Stimulated activated CD8-positive, alpha-beta memory T cell treated with anti-CD3 and anti-CD28 coated beads, Interleukin-4, amount 100 ng/mL, for 24 hours (primary cell): ENCODE results near the gene SPIN1.
"Not testable (repeated sequence)": the region's sequence is repeated elsewhere in the genome, so short reads cannot be mapped to it uniquely, and the experiment has no call there.

Source experiments
- DNase-seq: peaks from one replicate; pipeline ENCODE4 v3.0.0-alpha.2; 2020; ENCODE audit warnings: low read depth

Gene SPIN1

GRCh38 chr9:88388203-88388885 is at the start of gene SPIN1:
Gene SPIN1, plus strand, starts transcription at chr9:88388444. Its CDS starts 38,096 bp downstream, at chr9:88426540.
- DNase-seq, result peak; percentile 80

GRCh38 chr9:88339317-88339716 is 48.9 kb upstream of the SPIN1 start:
- no peak for DNase-seq

- DNase-seq, result no peak
These were observed 46.0 kb upstream of the SPIN1 start for GRCh38 chr9:88342246-88342645.

GRCh38 chr9:88344013-88344412 is 44.2 kb upstream of the SPIN1 start:
- no peak for DNase-seq

GRCh38 chr9:88350354-88350753 is 37.9 kb upstream of the SPIN1 start:
- not testable (repeated sequence) for DNase-seq

- no peak for DNase-seq
These were observed 33.1 kb upstream of the SPIN1 start for GRCh38 chr9:88355166-88355565.

- not testable (repeated sequence) for DNase-seq
These were observed 31.0 kb upstream of the SPIN1 start for GRCh38 chr9:88357250-88357649.

- no peak for DNase-seq
These were observed 29.5 kb upstream of the SPIN1 start for GRCh38 chr9:88358723-88359122.

- no peak for DNase-seq
These were observed 28.3 kb upstream of the SPIN1 start for GRCh38 chr9:88359974-88360373.

- DNase-seq, result no peak
These were observed 25.6 kb upstream of the SPIN1 start for GRCh38 chr9:88362681-88363080.

GRCh38 chr9:88363661-88364060 is 24.6 kb upstream of the SPIN1 start:
- no peak for DNase-seq

- no peak for DNase-seq
These were observed 23.5 kb upstream of the SPIN1 start for GRCh38 chr9:88364706-88365105.

GRCh38 chr9:88370346-88370745 is 17.9 kb upstream of the SPIN1 start:
- no peak for DNase-seq

GRCh38 chr9:88372103-88372654 is 16.1 kb upstream of the SPIN1 start:
- no peak for DNase-seq

GRCh38 chr9:88373045-88373444 is 15.2 kb upstream of the SPIN1 start:
- DNase-seq, result no peak

GRCh38 chr9:88378317-88378716 is 9.9 kb upstream of the SPIN1 start:
- DNase-seq, result no peak

GRCh38 chr9:88379352-88379751 is 8.9 kb upstream of the SPIN1 start:
- no peak for DNase-seq

- no peak for DNase-seq
These were observed 8.1 kb upstream of the SPIN1 start for GRCh38 chr9:88380118-88380517.

- not testable (repeated sequence) for DNase-seq
These were observed 6.9 kb upstream of the SPIN1 start for GRCh38 chr9:88381322-88381721.

- DNase-seq, result no peak
These were observed 5.1 kb upstream of the SPIN1 start for GRCh38 chr9:88383176-88383575.

- DNase-seq, result not testable (repeated sequence)
These were observed 2.1 kb upstream of the SPIN1 start for GRCh38 chr9:88386137-88386536.

GRCh38 chr9:88387036-88387551 is 1.1 kb upstream of the SPIN1 start:
- DNase-seq, result no peak

GRCh38 chr9:88387552-88388202 is 567 bp upstream of the SPIN1 start:
- no peak for DNase-seq
